Liver (tissue), 3 donors: ENCODE measurements around the gene SECISBP2L.

Experiments
- JUND ChIP-seq, 2 donors: IDR thresholded peaks; 2 replicates each; pipeline ENCODE4 v1.6.1; 2016; ENCODE audit warnings: antibody characterized with exemption in 2 of 2
- TF ChIP-seq, protein P1 (sequence below): fragments of 150-350 bp; IDR thresholded peaks from 2 replicates; pipeline ENCODE4 v1.5.1; 2017; ENCODE audit warnings: improper control_type of control experiment, low read depth, low read length; ENCODE audit not compliant: missing input control
- TF ChIP-seq, protein P2 (sequence below): IDR thresholded peaks from 2 replicates; pipeline ENCODE4 v1.6.1; 2016; ENCODE audit warnings: antibody characterized with exemption
- donor health status: healthy.
- donor health status: healthy.

DNA sequence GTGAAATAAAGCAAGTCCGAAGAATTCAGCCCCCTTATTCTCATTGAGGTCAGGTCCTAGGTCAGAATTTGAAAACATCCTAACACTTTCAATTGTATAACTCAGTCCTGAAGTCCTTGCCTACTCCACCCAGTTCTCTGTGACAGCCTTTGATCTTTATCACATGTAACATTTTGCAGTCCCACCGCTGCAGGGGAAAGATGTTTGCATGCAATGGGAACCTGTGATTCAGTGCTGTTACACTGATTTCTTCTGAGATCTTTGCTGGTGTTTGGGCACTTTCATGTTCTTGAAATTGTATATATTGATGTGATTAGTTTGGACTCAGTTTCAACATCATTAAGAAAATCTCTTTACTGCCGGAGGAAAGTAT, 18.0 kb upstream of the SECISBP2L start:
- TF ChIP-seq, protein P1, sequence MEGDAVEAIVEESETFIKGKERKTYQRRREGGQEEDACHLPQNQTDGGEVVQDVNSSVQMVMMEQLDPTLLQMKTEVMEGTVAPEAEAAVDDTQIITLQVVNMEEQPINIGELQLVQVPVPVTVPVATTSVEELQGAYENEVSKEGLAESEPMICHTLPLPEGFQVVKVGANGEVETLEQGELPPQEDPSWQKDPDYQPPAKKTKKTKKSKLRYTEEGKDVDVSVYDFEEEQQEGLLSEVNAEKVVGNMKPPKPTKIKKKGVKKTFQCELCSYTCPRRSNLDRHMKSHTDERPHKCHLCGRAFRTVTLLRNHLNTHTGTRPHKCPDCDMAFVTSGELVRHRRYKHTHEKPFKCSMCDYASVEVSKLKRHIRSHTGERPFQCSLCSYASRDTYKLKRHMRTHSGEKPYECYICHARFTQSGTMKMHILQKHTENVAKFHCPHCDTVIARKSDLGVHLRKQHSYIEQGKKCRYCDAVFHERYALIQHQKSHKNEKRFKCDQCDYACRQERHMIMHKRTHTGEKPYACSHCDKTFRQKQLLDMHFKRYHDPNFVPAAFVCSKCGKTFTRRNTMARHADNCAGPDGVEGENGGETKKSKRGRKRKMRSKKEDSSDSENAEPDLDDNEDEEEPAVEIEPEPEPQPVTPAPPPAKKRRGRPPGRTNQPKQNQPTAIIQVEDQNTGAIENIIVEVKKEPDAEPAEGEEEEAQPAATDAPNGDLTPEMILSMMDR = no peak
- TF ChIP-seq JUND (IDR thresholded peaks at IDR 0.05) = no peak
- TF ChIP-seq, protein P2, sequence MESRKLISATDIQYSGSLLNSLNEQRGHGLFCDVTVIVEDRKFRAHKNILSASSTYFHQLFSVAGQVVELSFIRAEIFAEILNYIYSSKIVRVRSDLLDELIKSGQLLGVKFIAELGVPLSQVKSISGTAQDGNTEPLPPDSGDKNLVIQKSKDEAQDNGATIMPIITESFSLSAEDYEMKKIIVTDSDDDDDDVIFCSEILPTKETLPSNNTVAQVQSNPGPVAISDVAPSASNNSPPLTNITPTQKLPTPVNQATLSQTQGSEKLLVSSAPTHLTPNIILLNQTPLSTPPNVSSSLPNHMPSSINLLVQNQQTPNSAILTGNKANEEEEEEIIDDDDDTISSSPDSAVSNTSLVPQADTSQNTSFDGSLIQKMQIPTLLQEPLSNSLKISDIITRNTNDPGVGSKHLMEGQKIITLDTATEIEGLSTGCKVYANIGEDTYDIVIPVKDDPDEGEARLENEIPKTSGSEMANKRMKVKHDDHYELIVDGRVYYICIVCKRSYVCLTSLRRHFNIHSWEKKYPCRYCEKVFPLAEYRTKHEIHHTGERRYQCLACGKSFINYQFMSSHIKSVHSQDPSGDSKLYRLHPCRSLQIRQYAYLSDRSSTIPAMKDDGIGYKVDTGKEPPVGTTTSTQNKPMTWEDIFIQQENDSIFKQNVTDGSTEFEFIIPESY = no peak
